ENCODE results near the gene RAD51B.

GRCh38 chr14:68460541-68460940 lies 641.0 kb downstream of the RAD51B start:
- no peak for TF ChIP-seq MEF2D (CRISPR knock-in tag; IDR thresholded peaks at IDR 0.05)
- TF ChIP-seq RAD51 (IDR thresholded peaks at IDR 0.05; ENCODE audit: borderline replicate concordance): no peak
- TF ChIP-seq SMC3 (IDR thresholded peaks at IDR 0.05; ENCODE audit: low read length): no peak
- TF ChIP-seq ZNF572 (CRISPR knock-in tag; IDR thresholded peaks at IDR 0.05): no peak
- no peak for TF ChIP-seq ATRX (CRISPR knock-in tag; IDR thresholded peaks at IDR 0.05; ENCODE audit: borderline replicate concordance)
- no peak for TF ChIP-seq NFE2 (CRISPR knock-in tag; IDR thresholded peaks at IDR 0.05)
- no peak for TF ChIP-seq ZHX1 (CRISPR knock-in tag; IDR thresholded peaks at IDR 0.05; ENCODE audit: low read depth)
- no peak for TF ChIP-seq PHF20 (CRISPR knock-in tag; IDR thresholded peaks at IDR 0.05)
- no peak for TF ChIP-seq FOXK2 (IDR thresholded peaks at IDR 0.05)
- no peak for TF ChIP-seq YY1 (IDR thresholded peaks at IDR 0.05; ENCODE audit: insufficient read depth, insufficient replicate concordance, low read depth, low read length)
- TF ChIP-seq CBX2 (IDR thresholded peaks at IDR 0.05; ENCODE audit: low read depth, low read length): no peak
- TF ChIP-seq CBX2 (CRISPR knock-in tag; IDR thresholded peaks at IDR 0.05; ENCODE audit: low read depth): no peak
- no peak for TF ChIP-seq EP300 (IDR thresholded peaks at IDR 0.05; ENCODE audit: low read depth in 2 of 2, low read length in 2 of 2)
- no peak for TF ChIP-seq EP300 (CRISPR knock-in tag; IDR thresholded peaks at IDR 0.05; ENCODE audit: borderline replicate concordance)
- no peak for TF ChIP-seq TAF15 (IDR thresholded peaks at IDR 0.05; ENCODE audit: low read depth, low read length, poor library complexity, severe bottlenecking)

All from HepG2 (cell line).